Loucy (cell line): ENCODE measurements around the gene UPK1A.

Source experiments
- H2AFZ ChIP-seq: fragments of 200-600 bp; sonication (generic); 2 replicates; pipeline ENCODE4 v1.6.0; 2016; ENCODE audit warnings: antibody characterized with exemption, mild to moderate bottlenecking, low read length, moderate library complexity
- H3F3A ChIP-seq: fragments of 200-600 bp; 2 replicates; pipeline ENCODE4 v1.6.0; 2016; ENCODE audit warnings: antibody characterized with exemption, low read depth, mild to moderate bottlenecking
- H3K27me3 ChIP-seq: fragments of 200-600 bp; sonication (generic); 2 replicates; pipeline ENCODE4 v1.6.1; 2014; ENCODE audit warnings: low read length, mild to moderate bottlenecking; ENCODE audit not compliant: insufficient read depth, poor library complexity, severe bottlenecking
- H3K36me3 ChIP-seq: fragments of 200-600 bp; sonication (generic); 2 replicates; pipeline ENCODE4 v1.6.1; 2016; ENCODE audit warnings: low read length; ENCODE audit not compliant: insufficient read depth
- H3K4me1 ChIP-seq: fragments of 200-600 bp; sonication (generic); 2 replicates; pipeline ENCODE4 v1.5.1; 2014; ENCODE audit warnings: low read length, mild to moderate bottlenecking; ENCODE audit not compliant: insufficient read depth, poor library complexity, severe bottlenecking
- H3K4me2 ChIP-seq: fragments of 200-600 bp; sonication (generic); 2 replicates; pipeline ENCODE4 v1.6.0; 2014; ENCODE audit warnings: antibody characterized with exemption, low read length, low read depth, mild to moderate bottlenecking; ENCODE audit not compliant: poor library complexity, severe bottlenecking
- H3K4me3 ChIP-seq: fragments of 200-600 bp; sonication (generic); 2 replicates; pipeline ENCODE4 v1.5.1; 2014; ENCODE audit warnings: low read length, mild to moderate bottlenecking, mixed read lengths; ENCODE audit not compliant: poor library complexity, severe bottlenecking
- H3K79me2 ChIP-seq: fragments of 200-600 bp; sonication (generic); 2 replicates; pipeline ENCODE4 v1.6.1; 2014; ENCODE audit warnings: low read length; ENCODE audit not compliant: insufficient read depth
- H3K9ac ChIP-seq: fragments of 200-600 bp; sonication (generic); 2 replicates; pipeline ENCODE4 v1.6.0; 2014; ENCODE audit warnings: mild to moderate bottlenecking, low read depth, low read length, moderate library complexity; ENCODE audit not compliant: poor library complexity, severe bottlenecking
- H3K9me2 ChIP-seq: fragments of 200-600 bp; sonication (generic); replicated peaks from 2 replicates; pipeline ENCODE4 v1.6.1; 2016; ENCODE audit warnings: low read depth, low read length, mixed read lengths
- H3K9me3 ChIP-seq: fragments of 200-600 bp; sonication (generic); 2 replicates; pipeline ENCODE4 v1.6.1; 2014; ENCODE audit warnings: mild to moderate bottlenecking, antibody characterized with exemption, low read length, low read depth; ENCODE audit not compliant: insufficient read depth
- H4K20me1 ChIP-seq: fragments of 200-600 bp; sonication (generic); 2 replicates; pipeline ENCODE4 v1.6.0; 2014; ENCODE audit warnings: antibody characterized with exemption, low read length, mild to moderate bottlenecking; ENCODE audit not compliant: insufficient read depth, poor library complexity, severe bottlenecking
- CTCF ChIP-seq: fragments of 200-600 bp; sonication (generic); conservative IDR thresholded peaks from 2 replicates; pipeline ENCODE4 v1.5.1; 2014; ENCODE audit warnings: mild to moderate bottlenecking, antibody characterized with exemption, low read length
- EZH2phosphoT487 ChIP-seq: fragments of 200-600 bp; IDR thresholded peaks from 2 replicates; pipeline ENCODE4 v1.6.1; 2018; ENCODE audit warnings: antibody characterized with exemption, mild to moderate bottlenecking, moderate library complexity, borderline replicate concordance

The UPK1A gene

GRCh38 chr19:35696835-35697234 lies 30.5 kb downstream of the UPK1A start:
- Histone ChIP-seq H3K4me2 (no peak overlapping the region), H3K4me3 (no peak overlapping the region), H2AFZ (no peak overlapping the region), H3K9ac (no peak overlapping the region), H3K9me2 (no peaks in the 10 kb centered on the region), H3K9me3 (no peaks in the 10 kb centered on the region), H3K4me1 (no peaks in the 10 kb centered on the region), H3K27me3 (no peaks in the 10 kb centered on the region), H4K20me1 (no peaks in the 10 kb centered on the region), H3K36me3 (no peaks in the 10 kb centered on the region), H3F3A (no peaks in the 10 kb centered on the region), H3K79me2 (no peaks in the 10 kb centered on the region)
- TF ChIP-seq CTCF (no peak), EZH2phosphoT487 (no peak)

GRCh38 chr19:35702223-35703012 lies 36.1 kb downstream of the UPK1A start:
- no peak for TF ChIP-seq EZH2phosphoT487
- no peak for TF ChIP-seq CTCF
- H3K9ac ChIP-seq = peak overlapping the region; percentile 51

GRCh38 chr19:35703343-35703742 lies 37.0 kb downstream of the UPK1A start:
- no peaks in the 10 kb centered on the region for H3K79me2 ChIP-seq
- H3K9ac ChIP-seq = no peak overlapping the region
- no peaks in the 10 kb centered on the region for H3F3A ChIP-seq
- no peaks in the 10 kb centered on the region for H3K9me3 ChIP-seq
- H3K4me3 ChIP-seq = no peak overlapping the region
- H2AFZ ChIP-seq = no peak overlapping the region
- no peaks in the 10 kb centered on the region for H4K20me1 ChIP-seq
- peaks cover 6% of the 10 kb centered on the region for H3K4me1 ChIP-seq
- H3K36me3 ChIP-seq = no peaks in the 10 kb centered on the region
- H3K9me2 ChIP-seq = no peaks in the 10 kb centered on the region
- peak overlapping the region; percentile 80 for H3K4me2 ChIP-seq
- no peaks in the 10 kb centered on the region for H3K27me3 ChIP-seq
- TF ChIP-seq CTCF = no peak
- TF ChIP-seq EZH2phosphoT487 = no peak

More at GRCh38 chr19:35702223-35703012, 36.1 kb downstream of the UPK1A start:
- peak overlapping the region; percentile 94 for H2AFZ ChIP-seq
- H3K9me3 ChIP-seq = no peaks in the 10 kb centered on the region
- H3K9me2 ChIP-seq = no peaks in the 10 kb centered on the region
- H3F3A ChIP-seq = no peaks in the 10 kb centered on the region
- no peaks in the 10 kb centered on the region for H3K36me3 ChIP-seq
- H3K27me3 ChIP-seq = no peaks in the 10 kb centered on the region
- H3K4me1 ChIP-seq = peaks cover 6% of the 10 kb centered on the region
- peak overlapping the region; percentile 80 for H3K4me2 ChIP-seq
- H4K20me1 ChIP-seq = no peaks in the 10 kb centered on the region
- H3K79me2 ChIP-seq = no peaks in the 10 kb centered on the region
- peak overlapping the region; percentile 77 for H3K4me3 ChIP-seq
